ENCODE data around the gene N4BP3.
"Not testable (repeated sequence)": the region's sequence is repeated elsewhere in the genome, so short reads cannot be mapped to it uniquely, and the experiment has no call there.

N4BP3 gene

GRCh38 chr5:178123966-178124925 lies 10.9 kb downstream of the N4BP3 start:
- Histone ChIP-seq H3K27ac (ENCODE audit: low read depth, low read length) (no peak overlapping the region), H3K4me1 (ENCODE audit: control insufficient read depth, low read depth, low read length) (peaks cover 3% of the 10 kb centered on the region)
- no CpG with 5 or more reads among the region's 18 CpGs for WGBS (ENCODE audit: extremely low coverage, insufficient coverage, low lambda C conversion rate)

GRCh38 chr5:178125253-178125906 lies 12.0 kb downstream of the N4BP3 start:
- H3K56ac ChIP-seq (ENCODE audit: low read length) = no peak overlapping the region
- peaks cover 3% of the 10 kb centered on the region for H3K79me1 ChIP-seq (ENCODE audit: low read length)
- no peak overlapping the region for H3K4ac ChIP-seq (ENCODE audit: low read depth, low read length)
- H3K27ac ChIP-seq (ENCODE audit: low read depth, low read length) = no peak overlapping the region
- H2BK15ac ChIP-seq (replicated peaks; ENCODE audit: low read depth) = no peak overlapping the region
- no peaks in the 10 kb centered on the region for H3K79me2 ChIP-seq (ENCODE audit: control insufficient read depth, insufficient read depth, low read length)
- H2BK5ac ChIP-seq (ENCODE audit: low read length) = no peak overlapping the region
- H4K5ac ChIP-seq (ENCODE audit: low read length) = no peak overlapping the region
- no peak overlapping the region for H3K4me2 ChIP-seq (ENCODE audit: low read length)
- no peak overlapping the region for H3K18ac ChIP-seq (ENCODE audit: low read length)
- H3K23ac ChIP-seq (ENCODE audit: low read length) = no peak overlapping the region
- no peak overlapping the region for H3K9ac ChIP-seq (ENCODE audit: low read length)
- DNase-seq = no peak
- H4K8ac ChIP-seq (ENCODE audit: low read depth, low read length) = no peak overlapping the region
- peaks cover 2% of the 10 kb centered on the region for H3K36me3 ChIP-seq (ENCODE audit: control insufficient read depth, insufficient read depth, low read length)
- WGBS (ENCODE audit: extremely low coverage, insufficient coverage, low lambda C conversion rate) = no CpG with 5 or more reads among the region's 10 CpGs
- H2AK5ac ChIP-seq (ENCODE audit: low read length) = no peak overlapping the region
- H3K27me3 ChIP-seq (ENCODE audit: insufficient read depth, low read length, poor library complexity) = no peaks in the 10 kb centered on the region
- H2BK120ac ChIP-seq (ENCODE audit: low read depth, low read length) = no peak overlapping the region
- H3K4me1 ChIP-seq (ENCODE audit: control insufficient read depth, low read depth, low read length) = peaks cover 3% of the 10 kb centered on the region
- no peak overlapping the region for H3K4me3 ChIP-seq (ENCODE audit: low read length)

More at GRCh38 chr5:178123966-178124925, 10.9 kb downstream of the N4BP3 start:
- Histone ChIP-seq H2BK15ac (replicated peaks; ENCODE audit: low read depth) (no peak overlapping the region), H3K4me2 (ENCODE audit: low read length) (no peak overlapping the region), H3K36me3 (ENCODE audit: control insufficient read depth, insufficient read depth, low read length) (peaks cover 2% of the 10 kb centered on the region), H3K79me2 (ENCODE audit: control insufficient read depth, insufficient read depth, low read length) (peaks cover 2% of the 10 kb centered on the region), H3K4ac (ENCODE audit: low read depth, low read length) (no peak overlapping the region), H4K5ac (ENCODE audit: low read length) (no peak overlapping the region), H3K23ac (ENCODE audit: low read length) (no peak overlapping the region), H3K18ac (ENCODE audit: low read length) (no peak overlapping the region), H3K27me3 (ENCODE audit: insufficient read depth, low read length, poor library complexity) (no peaks in the 10 kb centered on the region), H3K79me1 (ENCODE audit: low read length) (peaks cover 3% of the 10 kb centered on the region), H2BK120ac (ENCODE audit: low read depth, low read length) (no peak overlapping the region), H2BK5ac (ENCODE audit: low read length) (no peak overlapping the region), H2AK5ac (ENCODE audit: low read length) (no peak overlapping the region), H3K4me3 (ENCODE audit: low read length) (no peak overlapping the region), H3K9ac (ENCODE audit: low read length) (no peak overlapping the region), H3K56ac (ENCODE audit: low read length) (peak overlapping the region; percentile 25), H4K8ac (ENCODE audit: low read depth, low read length) (no peak overlapping the region)
- no peak for DNase-seq

GRCh38 chr5:178126556-178126955 lies 13.2 kb downstream of the N4BP3 start:
- Histone ChIP-seq H2BK120ac (ENCODE audit: low read depth, low read length) (no peak overlapping the region), H3K36me3 (ENCODE audit: control insufficient read depth, insufficient read depth, low read length) (no peaks in the 10 kb centered on the region), H3K18ac (ENCODE audit: low read length) (no peak overlapping the region), H2BK15ac (replicated peaks; ENCODE audit: low read depth) (no peak overlapping the region), H3K4me2 (ENCODE audit: low read length) (no peak overlapping the region), H3K9ac (ENCODE audit: low read length) (no peak overlapping the region), H3K23ac (ENCODE audit: low read length) (no peak overlapping the region), H3K4me3 (ENCODE audit: low read length) (no peak overlapping the region), H3K4me1 (ENCODE audit: control insufficient read depth, low read depth, low read length) (peaks cover 3% of the 10 kb centered on the region), H2AK5ac (ENCODE audit: low read length) (no peak overlapping the region), H4K8ac (ENCODE audit: low read depth, low read length) (no peak overlapping the region), H3K79me1 (ENCODE audit: low read length) (peaks cover under 1% of the 10 kb centered on the region), H2BK5ac (ENCODE audit: low read length) (no peak overlapping the region), H3K27ac (ENCODE audit: low read depth, low read length) (peak overlapping the region; percentile 66), H4K5ac (ENCODE audit: low read length) (no peak overlapping the region), H3K4ac (ENCODE audit: low read depth, low read length) (no peak overlapping the region), H3K27me3 (ENCODE audit: insufficient read depth, low read length, poor library complexity) (no peaks in the 10 kb centered on the region), H3K56ac (ENCODE audit: low read length) (peak overlapping the region; percentile 44), H3K79me2 (ENCODE audit: control insufficient read depth, insufficient read depth, low read length) (peaks cover 1% of the 10 kb centered on the region)
- peak; percentile 98 for DNase-seq
- no CpG with 5 or more reads among the region's 3 CpGs for WGBS (ENCODE audit: extremely low coverage, insufficient coverage, low lambda C conversion rate)

GRCh38 chr5:178127300-178128009 lies 14.1 kb downstream of the N4BP3 start:
- peak overlapping the region; percentile 68 for H3K27ac ChIP-seq (ENCODE audit: low read depth, low read length)

GRCh38 chr5:178129296-178129695 lies 16.0 kb downstream of the N4BP3 start:
- Histone ChIP-seq H3K27ac (ENCODE audit: low read depth, low read length) (no peak overlapping the region), H3K27me3 (ENCODE audit: insufficient read depth, low read length, poor library complexity) (no peaks in the 10 kb centered on the region), H4K8ac (ENCODE audit: low read depth, low read length) (no peak overlapping the region), H3K4ac (ENCODE audit: low read depth, low read length) (no peak overlapping the region), H3K18ac (ENCODE audit: low read length) (no peak overlapping the region), H4K5ac (ENCODE audit: low read length) (no peak overlapping the region), H3K23ac (ENCODE audit: low read length) (no peak overlapping the region), H3K4me3 (ENCODE audit: low read length) (no peak overlapping the region), H2BK5ac (ENCODE audit: low read length) (no peak overlapping the region), H3K36me3 (ENCODE audit: control insufficient read depth, insufficient read depth, low read length) (no peaks in the 10 kb centered on the region), H3K4me1 (ENCODE audit: control insufficient read depth, low read depth, low read length) (peaks cover 3% of the 10 kb centered on the region), H3K4me2 (ENCODE audit: low read length) (no peak overlapping the region), H3K79me2 (ENCODE audit: control insufficient read depth, insufficient read depth, low read length) (peaks cover 7% of the 10 kb centered on the region), H3K79me1 (ENCODE audit: low read length) (peaks cover 3% of the 10 kb centered on the region), H3K9ac (ENCODE audit: low read length) (no peak overlapping the region), H2BK15ac (replicated peaks; ENCODE audit: low read depth) (no peak overlapping the region), H2BK120ac (ENCODE audit: low read depth, low read length) (no peak overlapping the region), H2AK5ac (ENCODE audit: low read length) (no peak overlapping the region), H3K56ac (ENCODE audit: low read length) (no peak overlapping the region)
- no CpG with 5 or more reads among the region's 9 CpGs for WGBS (ENCODE audit: extremely low coverage, insufficient coverage, low lambda C conversion rate)
- no peak for DNase-seq

More at GRCh38 chr5:178127300-178128009, 14.1 kb downstream of the N4BP3 start:
- H3K9ac ChIP-seq (ENCODE audit: low read length); H3K4me2 ChIP-seq (ENCODE audit: low read length); H3K27me3 ChIP-seq (ENCODE audit: insufficient read depth, low read length, poor library complexity); H4K5ac ChIP-seq (ENCODE audit: low read length); DNase-seq; H3K79me2 ChIP-seq (ENCODE audit: control insufficient read depth, insufficient read depth, low read length); H3K4me1 ChIP-seq (ENCODE audit: control insufficient read depth, low read depth, low read length); H2BK15ac ChIP-seq (replicated peaks; ENCODE audit: low read depth); H3K36me3 ChIP-seq (ENCODE audit: control insufficient read depth, insufficient read depth, low read length); H3K79me1 ChIP-seq (ENCODE audit: low read length); H3K23ac ChIP-seq (ENCODE audit: low read length); H3K4ac ChIP-seq (ENCODE audit: low read depth, low read length); H2BK120ac ChIP-seq (ENCODE audit: low read depth, low read length); H3K4me3 ChIP-seq (ENCODE audit: low read length); H4K8ac ChIP-seq (ENCODE audit: low read depth, low read length): not testable (repeated sequence)
- WGBS (ENCODE audit: extremely low coverage, insufficient coverage, low lambda C conversion rate) = no CpG with 5 or more reads among the region's 14 CpGs
- peak overlapping the region; percentile 92 for H2AK5ac ChIP-seq (ENCODE audit: low read length)
- H3K56ac ChIP-seq (ENCODE audit: low read length) = peak overlapping the region; percentile 74
- peak overlapping the region; percentile 87 for H2BK5ac ChIP-seq (ENCODE audit: low read length)
- peak overlapping the region; percentile 25 for H3K18ac ChIP-seq (ENCODE audit: low read length)

All from mesendoderm (in vitro differentiated cells).